Parathyroid adenoma (tissue), 2 donors: ENCODE results near the gene DNASE1L1.

Source experiments
- H2AFZ ChIP-seq: fragments of 300-600 bp; sonication (generic); one replicate; pipeline ENCODE4 v1.7.0; 2017; ENCODE audit warnings: antibody characterized with exemption, mild to moderate bottlenecking
- H3K27ac ChIP-seq: fragments of 300-600 bp; sonication (generic); one replicate; pipeline ENCODE4 v1.7.0; 2017
- H3K27me3 ChIP-seq: fragments of 300-600 bp; sonication (generic); one replicate; pipeline ENCODE4 v1.7.0; 2017; ENCODE audit warnings: low read length; ENCODE audit not compliant: control insufficient read depth, insufficient read depth
- H3K36me3 ChIP-seq: fragments of 300-600 bp; sonication (generic); one replicate; pipeline ENCODE4 v1.7.0; 2017; ENCODE audit warnings: low read length; ENCODE audit not compliant: control insufficient read depth, insufficient read depth
- H3K4me1 ChIP-seq: fragments of 300-600 bp; sonication (generic); one replicate; pipeline ENCODE4 v1.7.0; 2017; ENCODE audit warnings: control low read depth
- H3K4me2 ChIP-seq: fragments of 300-600 bp; sonication (generic); one replicate; pipeline ENCODE4 v1.7.0; 2017; ENCODE audit warnings: low read length
- H3K4me3 ChIP-seq: fragments of 300-600 bp; sonication (generic); one replicate; pipeline ENCODE4 v1.7.0; 2017; ENCODE audit warnings: low read depth, low read length
- H3K79me2 ChIP-seq: fragments of 300-600 bp; sonication (generic); one replicate; pipeline ENCODE4 v1.7.0; 2017; ENCODE audit warnings: control low read depth
- H3K9ac ChIP-seq: fragments of 300-600 bp; sonication (generic); one replicate; pipeline ENCODE4 v1.7.0; 2017; ENCODE audit warnings: mild to moderate bottlenecking
- H3K9me3 ChIP-seq: fragments of 300-600 bp; sonication (generic); one replicate; pipeline ENCODE4 v1.7.0; 2017; ENCODE audit warnings: low read length; ENCODE audit not compliant: control insufficient read depth
- CTCF ChIP-seq: fragments of 300-600 bp; sonication (generic); IDR thresholded peaks from one replicate; pipeline ENCODE4 v1.7.0; 2017; ENCODE audit warnings: antibody characterized with exemption, mild to moderate bottlenecking
- donor health status: primary hyperparathyroidism.

The DNASE1L1 gene

GRCh38 chrX:154419688-154420401 lies 10.8 kb upstream of the DNASE1L1 start:
- no peaks in the 10 kb centered on the region for H3K27me3 ChIP-seq
- no peaks in the 10 kb centered on the region for H3K79me2 ChIP-seq
- no peak overlapping the region for H3K27ac ChIP-seq
- no peaks in the 10 kb centered on the region for H3K4me1 ChIP-seq
- no peak overlapping the region for H3K9ac ChIP-seq
- no peaks in the 10 kb centered on the region for H3K9me3 ChIP-seq
- no peak for TF ChIP-seq CTCF
- no peaks in the 10 kb centered on the region for H3K36me3 ChIP-seq
- no peak overlapping the region for H2AFZ ChIP-seq
- H3K4me2 ChIP-seq, result no peak overlapping the region
- no peak overlapping the region for H3K4me3 ChIP-seq

GRCh38 chrX:154419189-154419588 lies 10.1 kb upstream of the DNASE1L1 start:
- Histone ChIP-seq H3K36me3 (no peaks in the 10 kb centered on the region), H3K9me3 (no peaks in the 10 kb centered on the region), H3K27ac (no peak overlapping the region), H3K27me3 (no peaks in the 10 kb centered on the region), H2AFZ (no peak overlapping the region), H3K4me1 (no peaks in the 10 kb centered on the region), H3K4me2 (no peak overlapping the region), H3K79me2 (no peaks in the 10 kb centered on the region), H3K4me3 (no peak overlapping the region), H3K9ac (no peak overlapping the region)
- TF ChIP-seq CTCF, result no peak

GRCh38 chrX:154417157-154417556 lies 8.1 kb upstream of the DNASE1L1 start:
- H3K4me1 ChIP-seq, result peaks cover 2% of the 10 kb centered on the region
- no peaks in the 10 kb centered on the region for H3K9me3 ChIP-seq
- H3K27me3 ChIP-seq, result no peaks in the 10 kb centered on the region
- no peaks in the 10 kb centered on the region for H3K36me3 ChIP-seq
- H3K4me3 ChIP-seq, result no peak overlapping the region
- no peak overlapping the region for H2AFZ ChIP-seq
- H3K9ac ChIP-seq, result no peak overlapping the region
- H3K27ac ChIP-seq, result no peak overlapping the region
- H3K79me2 ChIP-seq, result no peaks in the 10 kb centered on the region
- no peak for TF ChIP-seq CTCF
- H3K4me2 ChIP-seq, result no peak overlapping the region

- Histone ChIP-seq H3K4me2 (no peak overlapping the region), H3K9ac (no peak overlapping the region), H3K27me3 (no peaks in the 10 kb centered on the region), H3K4me3 (no peak overlapping the region), H3K36me3 (no peaks in the 10 kb centered on the region), H3K27ac (no peak overlapping the region), H3K79me2 (no peaks in the 10 kb centered on the region), H3K9me3 (no peaks in the 10 kb centered on the region), H3K4me1 (peaks cover 2% of the 10 kb centered on the region), H2AFZ (no peak overlapping the region)
- no peak for TF ChIP-seq CTCF
Observed at GRCh38 chrX:154413142-154413541, 4.1 kb upstream of the DNASE1L1 start.

- Histone ChIP-seq H3K79me2 (no peaks in the 10 kb centered on the region), H3K4me1 (peaks cover 2% of the 10 kb centered on the region), H3K36me3 (no peaks in the 10 kb centered on the region), H3K27me3 (no peaks in the 10 kb centered on the region), H3K4me2 (peak overlapping the region; percentile 54), H2AFZ (no peak overlapping the region), H3K4me3 (peak overlapping the region; percentile 68), H3K9ac (no peak overlapping the region), H3K9me3 (no peaks in the 10 kb centered on the region), H3K27ac (peak overlapping the region; percentile 85)
- no peak for TF ChIP-seq CTCF
Observed at GRCh38 chrX:154412468-154412867, 3.4 kb upstream of the DNASE1L1 start.
